Measurements from ENCODE around the gene THOC1. TPM values are rescaled to one million over a fixed set of nuclear protein-coding genes. Genes with fewer than 3 reads are reported as not detected.

The THOC1 gene
- total RNA-seq, 1 donor from 2014 or later: 27.5 TPM

GRCh38 chr18:215448-216010 lies 52.3 kb downstream of the THOC1 start:
- no peak for DNase-seq (ENCODE audit: low spot score)

GRCh38 chr18:213966-214365 lies 53.9 kb downstream of the THOC1 start:
- no peak for DNase-seq (ENCODE audit: low spot score)

- no peak for DNase-seq (ENCODE audit: low spot score)
Measured at GRCh38 chr18:213505-213904, 54.3 kb downstream of the THOC1 start.

- no peak for DNase-seq (ENCODE audit: low spot score)
Measured at GRCh38 chr18:212780-213179, 55.1 kb downstream of the THOC1 start.

- DNase-seq (ENCODE audit: low spot score): no peak
Measured at GRCh38 chr18:211582-211981, 56.3 kb downstream of the THOC1 start.

GRCh38 chr18:210733-211132 lies 57.1 kb downstream of the THOC1 start:
- no peak for DNase-seq (ENCODE audit: low spot score)

GRCh38 chr18:210075-210474 lies 57.8 kb downstream of the THOC1 start:
- no peak for DNase-seq (ENCODE audit: low spot score)

- no peak for DNase-seq (ENCODE audit: low spot score)
Measured at GRCh38 chr18:199768-200167, 68.1 kb downstream of the THOC1 start.

- DNase-seq (ENCODE audit: low spot score): no peak
Measured at GRCh38 chr18:199214-199613, 68.6 kb downstream of the THOC1 start.

GRCh38 chr18:195651-196050 lies 72.2 kb downstream of the THOC1 start:
- no peak for DNase-seq (ENCODE audit: low spot score)

GRCh38 chr18:192801-193200 lies 75.0 kb downstream of the THOC1 start:
- no peak for DNase-seq (ENCODE audit: low spot score)

GRCh38 chr18:191725-192124 lies 76.1 kb downstream of the THOC1 start:
- no peak for DNase-seq (ENCODE audit: low spot score)

GRCh38 chr18:189254-189653 lies 78.6 kb downstream of the THOC1 start:
- DNase-seq (ENCODE audit: low spot score): no peak

GRCh38 chr18:183769-184168 lies 84.1 kb downstream of the THOC1 start:
- DNase-seq (ENCODE audit: low spot score): no peak

GRCh38 chr18:181711-182110 lies 86.1 kb downstream of the THOC1 start:
- DNase-seq (ENCODE audit: low spot score): no peak

- DNase-seq (ENCODE audit: low spot score): no peak
Measured at GRCh38 chr18:179499-179898, 88.3 kb downstream of the THOC1 start.

GRCh38 chr18:172361-172760 lies 95.5 kb downstream of the THOC1 start:
- no peak for DNase-seq (ENCODE audit: low spot score)

Other genes starting within 250 kb of the THOC1 start
- not detected for gene TUBB8B, start 218.4 kb downstream of the THOC1 start, total RNA-seq
- gene USP14, start 109.5 kb downstream of the THOC1 start, total RNA-seq: 38.5 TPM
- gene COLEC12, start 232.7 kb upstream of the THOC1 start, total RNA-seq: 4.9 TPM